HG03097 (cell line): ENCODE data around the gene ATP8B3.

Source experiments
- ATAC-seq: cut with Tn5 transposase; IDR thresholded peaks from one replicate; pipeline ENCODE4 v1.9.1; 2021; ENCODE audit not compliant: unreplicated experiment, low FRiP score

Gene ATP8B3

DNA sequence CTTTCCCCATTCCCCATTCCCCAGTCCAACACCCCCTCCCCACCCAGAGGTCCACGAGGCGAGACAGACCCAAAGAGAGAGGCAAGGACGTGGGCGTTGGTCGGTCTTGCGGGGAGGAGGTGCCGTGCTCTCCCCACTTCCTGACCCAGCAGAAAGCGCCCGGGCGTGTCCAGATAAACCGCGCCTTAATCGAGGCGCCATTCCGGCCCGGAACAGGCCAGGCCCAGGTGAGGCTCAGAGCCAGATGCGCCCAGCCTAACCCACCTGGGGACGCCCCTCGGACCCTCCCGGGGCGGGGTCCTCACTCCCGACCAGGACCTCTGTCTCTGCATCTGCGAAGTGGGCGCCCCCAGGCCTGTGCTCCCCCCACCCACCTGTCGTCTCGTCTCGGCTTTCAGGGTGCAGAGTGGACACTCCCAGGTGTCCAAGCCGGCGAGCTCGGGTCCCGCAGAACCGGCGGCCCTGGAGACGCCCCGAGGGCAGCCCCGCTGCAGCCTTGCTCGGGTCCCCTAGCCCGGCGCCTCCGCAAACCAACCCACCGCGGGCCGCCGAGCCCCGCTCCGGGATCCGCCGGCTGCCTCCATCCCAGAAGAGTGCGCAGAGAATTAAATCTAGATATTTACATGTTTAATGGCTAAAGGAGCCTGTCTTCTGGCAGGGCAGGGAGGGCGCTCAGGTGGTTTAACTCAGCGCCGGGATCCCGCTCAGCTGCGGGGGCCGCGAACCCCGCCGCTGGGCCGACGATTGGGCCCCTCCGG is 63.8 kb downstream of the ATP8B3 start:
- no peak for ATAC-seq

DNA sequence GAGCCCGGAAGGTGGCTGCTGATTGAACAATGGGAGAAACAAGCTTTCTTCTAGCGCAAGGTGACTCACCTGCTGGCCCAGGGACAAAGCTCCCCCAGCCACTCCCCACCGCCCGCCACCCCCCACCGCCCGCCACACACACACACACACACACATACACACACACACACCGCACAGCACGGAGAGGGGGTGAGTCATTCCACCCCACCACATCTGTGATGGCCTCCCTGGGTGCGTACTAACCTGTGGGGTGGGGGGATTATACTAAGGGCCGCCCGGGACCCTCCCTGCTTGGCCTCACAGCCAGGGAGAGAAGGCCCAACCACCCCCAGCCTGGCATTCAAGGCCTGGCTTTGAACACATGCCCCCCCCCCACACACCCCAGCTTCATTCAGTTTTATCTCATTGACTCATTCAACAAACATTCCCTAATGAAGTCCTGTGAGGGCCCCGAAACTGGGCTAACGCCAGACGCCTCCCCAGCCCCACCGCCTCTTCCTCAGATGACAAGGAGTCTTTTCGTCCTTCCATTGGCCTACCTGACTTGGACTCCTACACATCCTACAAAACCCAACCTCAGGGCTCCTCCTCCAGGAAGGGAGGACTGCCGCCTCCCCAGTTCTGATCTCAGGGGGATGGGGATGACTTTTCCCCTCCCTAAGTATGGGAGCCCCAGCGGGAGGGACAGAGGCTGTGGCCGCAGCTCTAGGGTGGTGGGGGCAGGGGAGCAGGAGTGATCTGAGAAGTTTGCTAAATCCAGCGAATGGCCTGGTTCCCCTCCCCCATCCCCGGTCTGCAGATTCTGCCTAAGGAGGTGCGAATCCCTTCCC is 64.6 kb downstream of the ATP8B3 start:
- no peak for ATAC-seq

DNA sequence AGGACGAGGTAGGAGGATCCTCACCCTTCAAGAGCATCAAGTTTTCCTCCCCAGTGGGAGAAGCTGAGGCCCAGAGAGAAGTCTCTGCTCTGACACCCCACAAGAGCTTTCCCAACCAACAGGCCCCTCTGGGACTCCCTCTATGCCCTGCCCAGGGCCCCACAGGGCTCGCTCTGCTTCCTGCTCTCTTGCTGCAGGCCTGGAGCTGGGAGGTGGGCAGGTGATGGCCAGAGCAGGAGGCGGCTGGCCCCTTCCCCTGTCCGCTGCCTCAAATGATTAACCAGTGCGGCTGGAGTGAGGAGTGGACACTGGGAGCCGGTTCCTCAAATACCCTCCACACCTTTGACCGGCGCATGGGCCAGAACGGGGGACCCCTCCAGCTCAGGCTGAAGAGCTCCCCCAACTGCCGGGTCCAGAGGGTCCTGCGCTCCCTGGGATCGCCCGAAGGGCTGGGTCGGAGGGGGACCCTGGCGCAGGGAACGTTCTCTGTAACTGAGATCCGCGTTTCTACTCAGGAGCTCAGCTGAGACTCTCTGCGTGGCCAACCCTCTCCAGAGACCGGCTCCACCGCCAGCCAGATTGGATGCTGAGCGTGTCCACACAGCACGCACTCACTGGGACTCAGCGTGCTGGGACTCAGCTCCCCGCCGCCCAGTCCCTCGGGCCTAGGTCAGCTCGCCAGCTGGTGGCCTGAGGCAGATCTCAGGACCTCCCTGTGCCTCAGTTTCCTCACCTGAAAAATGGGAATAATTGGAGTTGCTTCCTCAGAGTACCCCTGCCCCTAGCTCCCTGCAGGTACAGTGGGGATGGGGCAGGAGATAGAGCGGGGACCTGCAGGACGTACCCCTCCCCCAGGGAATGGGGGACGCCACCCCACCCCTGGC is 65.4 kb downstream of the ATP8B3 start:
- ATAC-seq: no peak

DNA sequence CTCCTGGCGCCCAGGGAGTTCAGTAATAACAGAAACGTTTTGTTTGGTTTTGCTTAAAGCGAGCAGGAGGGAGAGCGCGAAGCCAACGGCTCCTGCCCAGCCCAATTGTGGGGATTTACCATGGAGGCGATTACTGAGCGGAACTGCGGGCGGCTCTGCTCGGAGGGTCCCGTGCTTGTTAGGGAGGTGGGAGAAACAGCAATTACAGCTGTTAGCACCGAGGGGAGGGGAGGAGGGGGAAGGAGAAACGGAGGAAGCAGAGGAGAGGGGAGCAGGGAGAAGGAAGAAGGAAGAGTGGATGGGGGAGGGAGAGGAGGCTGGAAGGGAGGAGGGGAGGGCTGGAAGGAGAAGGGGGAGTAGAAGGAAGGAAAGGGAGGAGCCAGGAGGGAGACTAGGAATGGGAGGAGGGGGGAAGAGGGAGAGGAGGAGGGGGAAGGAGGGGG is 66.5 kb downstream of the ATP8B3 start:
- no peak for ATAC-seq

DNA sequence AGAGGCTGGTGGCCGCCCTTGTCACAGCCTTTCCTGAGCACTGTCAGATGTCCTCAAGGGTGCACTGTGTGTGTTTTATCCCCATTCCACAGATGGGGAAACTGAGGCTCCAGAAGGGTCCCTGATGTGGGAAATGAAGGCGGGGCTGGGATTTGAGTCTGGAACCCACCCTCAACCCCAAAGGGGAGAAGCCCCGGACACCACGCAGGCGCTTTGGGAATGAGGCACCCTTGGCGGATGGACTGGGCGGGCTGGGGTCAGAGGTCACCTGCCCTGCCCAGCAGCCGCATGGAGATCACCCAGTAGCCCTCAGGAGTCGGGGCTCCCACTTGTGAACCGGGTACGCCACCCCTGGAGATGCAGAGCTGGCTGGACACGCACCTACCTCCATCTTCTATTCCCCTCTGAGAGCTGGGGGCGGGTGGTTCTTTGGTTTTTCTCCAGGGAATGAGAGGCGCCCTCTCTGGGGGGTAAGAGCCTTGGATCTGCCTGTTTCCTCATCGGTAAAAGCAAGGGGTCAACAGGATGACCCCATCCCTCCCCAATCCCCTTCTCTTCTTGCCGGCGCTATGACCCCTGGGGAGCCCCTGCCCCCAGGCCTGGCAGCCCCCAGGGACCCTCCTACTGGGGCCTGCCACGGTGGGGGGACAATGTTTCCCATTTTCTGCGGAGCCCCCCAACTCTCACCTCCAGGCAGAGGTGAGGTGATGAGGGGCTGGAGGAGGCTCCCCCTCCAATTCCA is 67.1 kb downstream of the ATP8B3 start:
- ATAC-seq: no peak

DNA sequence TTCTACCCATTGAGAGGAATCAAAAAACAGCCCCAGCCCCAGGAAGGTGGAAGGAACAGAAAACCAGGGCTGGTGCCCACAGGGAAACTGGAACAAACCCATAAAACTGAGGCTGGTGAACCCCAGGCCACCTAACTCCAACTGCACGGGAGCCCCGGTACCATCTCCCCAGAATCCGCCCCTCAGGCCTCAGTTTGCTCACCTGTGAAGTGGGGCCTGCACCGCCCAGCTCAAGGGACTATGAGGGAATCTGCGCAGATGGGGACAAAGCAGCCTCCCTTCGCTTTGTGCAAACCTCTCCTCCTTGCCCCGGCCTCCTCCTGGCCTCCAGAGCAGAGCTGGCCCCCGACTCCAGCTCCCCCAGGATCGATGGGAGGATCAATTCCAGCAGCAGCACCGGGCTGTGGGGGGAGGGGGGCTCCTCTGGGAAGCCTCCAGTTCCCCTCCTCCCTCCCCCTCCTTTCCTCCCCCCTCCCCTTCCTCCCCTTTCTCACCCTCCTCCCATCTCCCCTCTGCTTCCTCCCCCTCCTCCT is 67.9 kb downstream of the ATP8B3 start:
- no peak for ATAC-seq

DNA sequence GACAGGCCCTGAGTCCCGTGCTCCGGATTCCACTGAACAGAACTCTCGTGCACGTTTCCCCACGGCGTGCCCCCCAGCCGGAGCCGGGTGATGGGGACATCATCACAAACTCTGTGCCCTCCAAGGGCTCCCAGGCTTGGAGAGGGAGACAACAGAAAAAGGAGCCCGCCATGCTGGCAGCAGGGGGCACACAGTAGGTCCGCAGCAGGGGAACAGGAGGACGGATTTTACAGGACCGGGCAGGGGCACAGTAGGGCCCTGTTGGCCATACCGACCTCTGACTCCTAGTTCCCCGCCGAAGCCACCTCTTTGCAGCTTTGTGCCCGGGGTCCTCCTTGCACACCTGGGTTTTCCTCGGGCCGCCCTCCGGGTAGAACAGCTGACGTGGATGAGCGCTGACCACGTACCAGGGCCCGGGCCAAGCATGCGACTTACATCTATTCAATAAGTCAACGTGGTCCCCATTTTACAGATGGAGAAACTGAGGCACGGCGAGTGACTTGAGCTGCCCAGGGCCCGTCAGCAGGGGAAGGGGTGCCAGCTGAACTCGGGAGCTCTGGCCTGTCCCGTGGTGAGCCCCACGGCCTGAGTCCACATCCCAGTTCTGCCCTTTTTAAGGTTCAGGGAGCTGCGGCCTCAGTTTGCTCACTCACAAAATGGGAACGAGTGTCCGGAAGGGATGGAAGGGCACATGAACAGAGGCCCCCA is 68.9 kb downstream of the ATP8B3 start:
- no peak for ATAC-seq

DNA sequence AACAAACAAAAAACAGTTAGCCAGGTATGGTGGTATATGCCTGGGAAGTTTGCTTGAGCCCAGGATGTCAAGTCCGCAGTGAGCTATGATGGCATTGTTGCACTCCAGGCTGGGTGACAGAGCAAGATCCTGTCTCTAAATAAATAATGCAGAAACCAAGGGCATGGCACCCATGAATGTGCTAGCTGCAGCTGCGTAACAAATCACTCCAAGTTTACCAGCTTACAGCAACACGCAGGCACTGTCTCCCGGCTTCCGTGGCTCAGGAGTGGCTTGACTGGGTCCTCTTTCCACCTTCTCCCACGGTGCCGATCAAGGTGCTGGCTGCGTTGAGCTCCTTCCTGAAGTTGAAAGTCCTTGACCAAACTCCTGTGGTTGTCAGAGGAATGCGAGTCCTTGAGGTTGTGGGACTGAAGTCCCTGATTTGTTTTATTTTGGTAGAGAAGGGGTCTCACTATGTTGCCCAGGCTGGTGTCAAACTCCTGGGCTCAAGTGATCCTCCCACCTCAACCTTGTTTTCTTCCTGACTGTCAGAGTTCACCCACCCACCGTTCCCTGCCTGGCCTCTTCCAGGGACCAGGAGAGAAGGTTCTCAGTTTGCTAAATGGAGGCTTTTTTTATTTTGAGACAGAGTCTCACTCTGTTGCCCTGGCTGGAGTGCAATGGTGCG is 72.0 kb downstream of the ATP8B3 start:
- no peak for ATAC-seq

DNA sequence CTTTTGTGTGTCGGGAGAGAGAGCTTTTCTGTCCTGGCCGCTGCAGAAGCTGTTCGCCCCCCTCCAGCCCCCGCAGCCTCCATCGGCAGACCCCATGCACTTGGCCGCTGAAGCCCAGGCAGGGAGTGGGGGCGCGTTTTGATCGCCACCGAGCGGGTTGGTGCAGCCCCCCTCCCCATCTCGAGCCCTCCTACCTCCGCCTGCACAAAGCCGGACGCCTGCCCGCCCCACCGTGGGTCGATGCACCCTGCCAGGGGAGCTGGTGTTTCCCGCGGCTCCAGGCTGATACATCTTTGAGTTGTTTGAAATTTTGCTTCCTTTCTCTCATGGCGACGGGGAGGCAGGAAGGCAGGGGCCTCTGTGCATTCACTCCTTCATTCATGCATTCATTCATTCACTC is 75.1 kb downstream of the ATP8B3 start:
- no peak for ATAC-seq

DNA sequence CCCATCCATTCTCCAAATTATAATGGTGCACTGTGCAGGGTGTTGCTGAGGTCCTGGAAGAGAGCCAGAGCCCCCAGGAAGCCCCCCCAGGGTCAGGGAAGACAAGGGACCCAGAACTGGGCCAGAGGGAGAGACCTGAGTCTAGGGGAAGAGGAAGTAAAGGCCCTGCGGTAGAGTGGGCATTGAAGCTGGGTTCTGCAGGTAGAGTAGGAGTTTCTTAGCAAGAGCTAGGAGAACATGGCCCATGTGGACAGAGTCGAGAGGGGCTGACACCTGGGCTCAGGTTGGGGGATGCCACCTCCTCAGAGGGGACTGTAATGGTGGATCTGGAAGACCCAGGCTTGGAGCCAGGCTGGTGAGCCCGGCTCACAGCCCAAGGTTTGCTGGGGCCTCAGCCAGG is 75.8 kb downstream of the ATP8B3 start:
- no peak for ATAC-seq

DNA sequence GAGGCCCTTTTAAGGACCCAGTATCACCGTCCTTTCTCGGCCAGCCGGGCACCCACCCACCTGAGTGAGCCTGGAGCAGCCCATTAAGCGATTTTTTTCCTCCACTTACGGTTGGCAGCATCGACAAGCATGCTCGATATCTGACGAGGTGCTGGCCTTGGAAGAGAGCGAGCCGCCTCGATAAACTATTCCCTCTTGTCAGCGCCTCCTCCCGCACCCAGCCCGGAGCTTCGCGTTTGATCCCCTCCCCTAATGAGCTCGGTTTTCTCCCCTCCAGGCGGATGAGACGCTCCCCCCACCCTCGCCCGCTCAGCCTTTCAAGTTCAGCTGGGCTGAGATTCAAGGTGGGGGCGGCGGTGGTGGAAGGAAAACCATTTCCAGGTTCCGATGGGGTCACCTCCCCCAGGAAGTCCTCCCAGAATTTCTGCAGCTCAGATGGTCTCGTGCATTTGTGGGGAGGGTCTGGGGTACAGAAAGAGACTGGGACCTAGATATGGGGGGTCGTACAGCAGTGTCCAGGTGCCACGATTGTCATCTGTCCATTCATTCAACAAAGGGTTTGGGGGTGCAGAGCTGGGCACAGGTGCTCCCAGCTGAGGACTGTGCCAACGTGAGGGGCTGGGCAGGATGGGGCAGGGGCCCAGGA is 77.6 kb downstream of the ATP8B3 start:
- no peak for ATAC-seq
